A549 (cell line): ENCODE measurements around the gene GNB4.

ENCODE experiments used
- ATOH8 ChIP-seq: fragments of 250-450 bp; sonication (Bioruptor Pico); IDR thresholded peaks from 2 replicates; pipeline ENCODE4 v1.5.0; 2020; ENCODE audit warnings: low read depth, mild to moderate bottlenecking, moderate library complexity
- CBX8 ChIP-seq: fragments of 200-600 bp; sonication (generic); IDR thresholded peaks from 2 replicates; pipeline ENCODE4 v1.6.1; 2016
- CHD2 ChIP-seq: fragments of 150-350 bp; IDR thresholded peaks from 2 replicates; pipeline ENCODE4 v1.6.1; 2014; ENCODE audit warnings: low read length; ENCODE audit not compliant: partially characterized antibody
- CTCF ChIP-seq: fragments of >200 bp; sonication (Bioruptor Twin); formaldehyde crosslinking; IDR thresholded peaks from 3 replicates; pipeline ENCODE4 v1.5.1; 2016
- EP300 ChIP-seq, 2 experiments: fragments of >200 bp; sonication (Bioruptor Twin); formaldehyde crosslinking; IDR thresholded peaks; 2 replicates in 1 of 2; 3 replicates in 1 of 2; pipeline ENCODE4 v1.6.1; 2016 to 2017
- HES2 ChIP-seq: fragments of >200 bp; sonication (Bioruptor Twin); formaldehyde crosslinking; IDR thresholded peaks from 2 replicates; pipeline ENCODE4 v1.6.1; 2016
- JUN ChIP-seq, 2 experiments: fragments of >200 bp; sonication (Bioruptor Twin); formaldehyde crosslinking; IDR thresholded peaks; 2 replicates in 1 of 2; 3 replicates in 1 of 2; pipeline ENCODE4 v1.6.1; 2016 to 2017
- NPAS2 ChIP-seq: fragments of 250-450 bp; sonication (Bioruptor Pico); IDR thresholded peaks from 2 replicates; pipeline ENCODE4 v1.8.0; 2022; ENCODE audit warnings: mild to moderate bottlenecking, moderate library complexity, borderline replicate concordance
- POLR2A ChIP-seq: IDR thresholded peaks from 2 replicates; pipeline ENCODE4 v1.6.1; 2012; ENCODE audit warnings: mild to moderate bottlenecking, low read length

GRCh38 chr3:179476215-179476614, 24.9 kb upstream of the GNB4 start:
- TF ChIP-seq NPAS2 (CRISPR knock-in tag) = no peak
- no peak for TF ChIP-seq CTCF
- no peak for TF ChIP-seq CBX8
- no peak for TF ChIP-seq POLR2A
- no peak for TF ChIP-seq JUN (IDR thresholded peaks at IDR 0.05)
- no peak for TF ChIP-seq ATOH8 (CRISPR knock-in tag)
- no peak for TF ChIP-seq HES2
- no peak for TF ChIP-seq EP300 (IDR thresholded peaks at IDR 0.05)
- no peak for TF ChIP-seq CHD2
